HG02885 (cell line): ENCODE results near the gene AJUBA.
"Not testable (repeated sequence)": the region's sequence is repeated elsewhere in the genome, so short reads cannot be mapped to it uniquely, and the experiment has no call there.

ENCODE experiments used
- ATAC-seq: cut with Tn5 transposase; IDR thresholded peaks from one replicate; pipeline ENCODE4 v1.9.1; 2021; ENCODE audit warnings: mild to moderate bottlenecking; ENCODE audit not compliant: unreplicated experiment, poor library complexity

Gene AJUBA

DNA sequence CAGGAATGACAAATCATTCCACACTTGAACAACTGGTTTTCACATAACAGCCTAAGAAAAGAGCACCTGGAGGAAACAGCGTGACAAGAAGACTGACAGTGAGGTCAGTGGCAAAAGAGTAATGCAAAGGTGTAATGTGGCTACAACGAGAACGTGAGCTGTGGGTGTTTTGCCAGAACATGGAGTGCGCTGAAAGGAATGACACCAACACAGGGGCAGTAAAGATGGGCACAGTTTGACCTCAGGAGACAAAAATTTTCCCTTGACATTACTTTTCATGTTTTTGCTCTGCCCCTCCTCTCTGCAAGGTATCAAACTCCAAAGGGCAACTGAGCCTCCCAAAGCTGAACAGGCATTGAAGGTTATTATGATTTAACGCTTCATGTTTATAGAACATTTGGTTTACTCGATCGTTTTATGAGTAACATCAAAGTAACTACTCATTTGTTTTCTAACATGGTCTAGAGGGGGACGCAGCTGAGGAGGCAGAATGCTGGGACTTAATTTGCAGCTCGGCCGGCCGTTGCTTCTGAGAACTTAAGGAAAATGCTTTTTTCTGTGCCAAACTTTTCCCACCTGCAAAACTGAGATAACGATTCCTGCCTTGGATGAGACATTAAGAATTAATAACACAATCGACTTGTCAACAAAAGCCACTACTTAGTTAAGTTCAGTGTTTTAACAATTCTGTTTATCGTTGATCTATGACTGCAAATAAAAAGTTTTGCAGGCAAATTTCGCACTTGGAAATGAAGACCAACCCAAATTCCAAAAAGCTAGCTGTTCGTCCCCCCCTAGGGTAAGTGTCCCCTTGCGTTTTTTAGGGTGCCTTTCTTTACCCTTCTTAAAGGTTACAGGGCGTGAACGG, 26.4 kb downstream of the AJUBA start:
- no peak for ATAC-seq

GRCh38 chr14:22952418-22952817, 29.9 kb downstream of the AJUBA start:
- no peak for ATAC-seq

- ATAC-seq = not testable (repeated sequence)
Observed at GRCh38 chr14:22951795-22952194, 30.6 kb downstream of the AJUBA start.

DNA sequence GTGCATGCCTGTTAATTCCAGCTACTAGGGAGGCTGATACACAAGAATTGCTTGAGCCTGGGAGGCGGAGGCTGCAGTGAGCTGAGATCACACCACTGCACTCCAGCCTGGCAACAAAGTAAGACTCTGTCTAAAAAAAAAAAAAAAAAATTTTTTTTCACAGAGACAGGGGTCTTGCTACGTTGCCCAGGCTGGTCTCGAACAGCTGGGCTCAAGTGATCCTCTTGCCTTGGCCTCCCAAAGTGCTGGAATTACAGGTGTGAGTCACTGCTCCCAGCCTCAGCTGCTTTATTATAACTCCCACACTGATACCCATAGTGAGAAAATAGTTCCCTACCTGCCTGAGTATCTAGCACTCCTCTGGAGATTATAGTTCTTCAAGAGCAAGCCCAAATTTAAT, 36.7 kb downstream of the AJUBA start:
- no peak for ATAC-seq

GRCh38 chr14:22939684-22940083, 42.7 kb downstream of the AJUBA start:
- ATAC-seq = no peak

DNA sequence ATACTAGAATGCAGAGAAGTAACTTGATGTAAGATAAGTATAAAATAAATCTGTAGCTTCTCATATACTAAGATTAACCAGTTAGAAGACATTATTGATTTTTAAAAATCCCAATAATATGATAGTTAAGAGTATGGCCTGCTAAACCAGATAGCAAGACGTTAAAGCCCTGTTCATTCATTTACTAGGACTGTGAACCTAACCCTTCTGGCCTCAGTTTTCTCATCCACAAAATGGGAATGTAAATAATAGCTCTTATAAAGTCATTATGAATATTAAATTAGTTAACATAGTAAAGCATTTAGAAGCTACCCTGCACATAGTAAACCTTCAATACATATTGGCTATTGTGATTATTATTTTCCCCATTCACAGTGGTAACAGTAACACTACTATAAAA, 47.2 kb downstream of the AJUBA start:
- ATAC-seq = no peak

GRCh38 chr14:22932146-22932545, 50.2 kb downstream of the AJUBA start:
- no peak for ATAC-seq

DNA sequence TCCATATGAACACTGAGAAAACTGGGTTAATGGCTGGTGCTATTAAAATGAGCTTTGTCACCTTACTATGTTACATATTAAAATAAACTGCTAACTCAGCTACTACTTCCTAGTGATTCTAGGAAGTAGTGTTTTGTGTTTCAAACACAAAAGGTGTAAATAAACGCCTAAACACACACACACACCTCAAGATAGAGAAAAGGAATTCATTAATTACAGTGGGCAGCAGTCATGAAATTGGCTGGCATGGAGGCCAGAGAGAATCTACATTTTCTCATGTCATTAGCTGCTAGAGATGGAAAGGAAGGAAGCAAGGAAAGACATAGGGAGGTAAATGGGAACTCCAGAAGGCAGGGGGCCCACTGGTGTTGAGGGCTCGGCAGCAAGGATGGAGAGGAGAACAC, 52.4 kb downstream of the AJUBA start:
- no peak for ATAC-seq

DNA sequence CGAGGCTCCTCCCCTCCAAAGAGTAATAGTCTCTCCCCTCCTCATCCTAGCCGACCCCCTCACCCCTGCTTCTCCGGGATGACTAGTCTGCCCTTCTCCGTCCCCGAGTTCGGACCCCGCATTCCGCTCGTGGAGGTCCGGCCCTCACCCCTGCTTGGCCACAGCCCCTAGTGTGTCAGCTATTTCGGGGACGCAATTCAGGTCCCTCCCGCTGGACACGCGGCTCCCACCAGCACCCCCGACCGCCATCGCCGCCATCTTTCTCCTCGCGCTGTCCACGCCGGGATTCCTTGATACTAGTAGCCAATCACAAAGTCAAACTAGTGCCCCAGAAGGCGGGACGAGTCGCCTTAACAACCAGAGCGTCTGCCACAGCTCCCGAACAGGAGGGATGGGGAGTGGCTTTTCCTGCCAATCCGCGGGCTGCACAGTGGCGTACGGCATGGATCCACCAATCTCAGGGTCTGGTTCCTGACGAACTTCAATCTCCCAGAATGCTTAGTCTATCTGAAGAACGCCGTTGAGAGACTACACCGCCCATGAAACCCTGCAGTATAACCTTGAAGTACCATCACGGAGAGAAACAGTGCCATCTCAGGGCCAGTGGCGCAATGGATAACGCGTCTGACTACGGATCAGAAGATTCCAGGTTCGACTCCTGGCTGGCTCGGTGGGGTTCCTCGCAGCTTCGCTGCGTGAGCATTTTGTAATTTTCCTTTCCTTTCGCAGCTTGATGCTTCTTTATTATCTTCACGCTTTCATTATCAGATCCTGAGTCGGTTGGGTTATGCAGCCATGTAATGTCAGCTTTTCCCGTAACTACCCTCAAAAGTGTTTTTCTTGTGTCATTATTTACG, 53.0 kb downstream of the AJUBA start, which contains the start of gene PRMT5:
Gene PRMT5, minus strand, starts transcription at position 273 of the 857 bp plus-strand sequence. Its CDS starts 15 bp downstream, at position 258.
- ATAC-seq = peak; percentile 92

DNA sequence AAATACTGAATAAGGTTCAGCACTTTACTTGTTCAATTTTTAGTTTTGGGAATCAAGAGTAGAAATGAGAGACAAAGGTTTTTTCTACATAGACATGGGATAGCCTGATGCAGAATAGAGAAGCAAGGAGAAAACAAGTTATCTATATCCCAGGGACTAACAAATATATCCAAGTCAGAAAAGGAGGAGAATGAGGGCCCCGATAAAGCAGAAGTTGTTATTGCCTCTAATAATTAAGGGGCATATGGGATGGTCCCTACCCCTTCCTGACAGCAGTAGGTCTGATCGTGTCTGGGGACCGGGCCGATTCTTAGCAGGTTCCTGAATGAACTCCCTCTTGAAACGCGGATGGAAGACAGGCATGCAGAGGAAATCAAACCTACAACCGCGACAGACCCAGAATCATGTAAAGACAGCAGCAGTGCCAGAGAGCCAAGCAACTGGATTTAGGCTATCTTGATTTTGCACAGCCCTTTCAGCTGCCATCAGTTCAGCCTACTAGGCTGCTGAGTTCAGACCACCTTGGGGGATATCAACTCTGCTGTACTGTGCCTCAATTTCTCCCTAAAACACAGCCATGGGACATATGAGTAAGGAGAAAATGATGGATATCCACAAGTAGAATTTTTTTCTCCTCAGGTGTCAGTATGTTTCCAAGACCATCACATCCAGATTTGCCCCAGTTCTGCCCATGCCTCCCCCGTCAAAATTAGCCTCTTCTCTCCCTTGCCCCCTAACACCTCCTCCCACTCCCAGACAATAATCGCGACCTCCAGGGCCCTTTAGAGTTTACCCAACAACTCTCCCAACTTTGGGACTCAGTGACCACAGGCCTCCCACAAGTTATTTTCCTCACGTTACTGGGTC, 53.9 kb downstream of the AJUBA start:
- no peak for ATAC-seq

DNA sequence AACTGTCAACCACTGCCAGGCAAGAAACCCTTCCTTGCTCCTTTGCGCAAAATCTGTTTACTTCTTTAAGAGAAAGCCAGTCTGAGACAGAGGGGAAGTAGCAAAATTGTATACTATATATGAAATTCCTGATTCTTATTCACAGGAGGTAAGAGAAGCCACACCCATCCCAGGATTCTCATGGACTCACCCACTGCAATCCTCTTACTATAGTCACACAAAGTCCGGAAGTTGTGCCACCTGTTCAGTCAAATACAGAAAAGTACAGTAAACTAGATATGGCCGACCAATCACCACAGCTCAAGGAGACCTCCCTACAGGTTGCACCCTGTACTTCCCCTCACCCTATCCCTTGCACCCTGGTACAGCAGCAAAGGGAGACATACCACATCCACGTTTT, 56.0 kb downstream of the AJUBA start:
- no peak for ATAC-seq

DNA sequence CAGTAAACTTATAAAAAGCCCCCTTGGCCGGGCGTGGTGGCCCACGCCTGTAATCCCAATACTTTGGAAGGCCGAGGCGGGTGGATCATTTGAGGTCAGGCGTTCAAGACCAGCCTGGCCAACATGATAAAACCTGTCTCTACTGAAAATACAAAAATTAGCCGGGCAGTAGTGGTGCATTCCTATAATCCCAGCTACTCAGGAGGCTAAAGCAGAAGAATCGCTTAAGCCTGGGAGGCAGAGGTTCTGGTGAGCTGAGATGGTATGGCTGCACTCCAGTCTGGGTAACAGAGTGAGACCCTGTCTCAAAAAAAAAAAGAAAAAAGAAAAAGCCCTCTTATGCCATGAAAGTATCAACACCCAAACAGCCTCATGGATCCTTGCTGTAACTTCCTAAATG, 56.8 kb downstream of the AJUBA start:
- ATAC-seq = no peak

GRCh38 chr14:22923746-22924145, 58.6 kb downstream of the AJUBA start:
- no peak for ATAC-seq

- no peak for ATAC-seq
Observed at GRCh38 chr14:22922294-22922693, 60.1 kb downstream of the AJUBA start.
